CD4-positive, alpha-beta T cell (primary cell): ENCODE measurements around the gene PTPRT. TPM values are rescaled to one million over a fixed set of nuclear protein-coding genes. Genes with fewer than 3 reads are reported as not detected.

Experiments
- ATAC-seq: fragments of 200-7000 bp; cut with Tn5 transposase; one replicate; pipeline ENCODE4 v1.10.0; 2022; ENCODE audit warnings: mild to moderate bottlenecking; ENCODE audit not compliant: poor library complexity
- CTCF ChIA-PET: fragments of 350-600 bp; sonication (Branson Sonifier 250); formaldehyde crosslinking; loops from one replicate; lab custom pipeline; 2021; ENCODE audit warnings: antibody characterized with exemption, inconsistent platforms; lab: Charles Lee
- POLR2A ChIA-PET: fragments of 350-600 bp; sonication (Branson Sonifier 250); formaldehyde crosslinking; loops from one replicate; lab custom pipeline; 2021; ENCODE audit warnings: antibody characterized with exemption, inconsistent platforms; lab: Charles Lee
- DNase-seq, 14 experiments: peaks; one replicate each; pipeline ENCODE4 v3.0.0-alpha.2; 2013 to 2020; ENCODE audit warnings: mixed read lengths in 2 of 14
- H3K27ac ChIP-seq, 2 donors: one replicate each; pipeline versions ENCODE4 v1.5.1 to v1.7.0; 2013; ENCODE audit warnings: low read length in 2 of 2, low read depth in 1 of 2, mild to moderate bottlenecking in 1 of 2
- H3K27me3 ChIP-seq, 2 experiments: 1 replicate in 1 of 2; 2 replicates in 1 of 2; pipeline versions ENCODE4 v1.6.1 to v1.7.0; 2013; ENCODE audit warnings: low read length in 2 of 2, control low read depth in 1 of 2, mild to moderate bottlenecking in 1 of 2, moderate library complexity in 1 of 2; ENCODE audit not compliant: insufficient read depth in 2 of 2, control insufficient read depth in 1 of 2
- H3K36me3 ChIP-seq: one replicate; pipeline ENCODE4 v1.6.1; 2013; ENCODE audit warnings: low read length, control low read depth; ENCODE audit not compliant: insufficient read depth
- H3K4me1 ChIP-seq: one replicate; pipeline ENCODE4 v1.6.1; 2013; ENCODE audit warnings: low read length, control low read depth; ENCODE audit not compliant: insufficient read depth
- H3K4me3 ChIP-seq: one replicate; pipeline ENCODE4 v1.5.1; 2013; ENCODE audit warnings: mild to moderate bottlenecking, low read length, moderate library complexity
- H3K9me3 ChIP-seq, 2 experiments: 1 replicate in 1 of 2; 2 replicates in 1 of 2; pipeline versions ENCODE4 v1.6.1 to v1.7.0; 2013; ENCODE audit warnings: low read length in 2 of 2, mild to moderate bottlenecking in 2 of 2, control low read depth in 1 of 2, moderate library complexity in 1 of 2; ENCODE audit not compliant: control insufficient read depth in 1 of 2, insufficient read depth in 1 of 2
- H3K27ac Mint-ChIP-seq: one replicate; pipeline ENCODE4 v1.8.0; 2020; ENCODE audit warnings: mixed read lengths
- H3K27me3 Mint-ChIP-seq: one replicate; pipeline ENCODE4 v1.8.0; 2021; ENCODE audit warnings: mixed read lengths
- H3K36me3 Mint-ChIP-seq: one replicate; pipeline ENCODE4 v1.8.0; 2021; ENCODE audit warnings: low read depth, mixed read lengths
- H3K4me1 Mint-ChIP-seq: one replicate; pipeline ENCODE4 v1.8.0; 2021; ENCODE audit warnings: low read depth, mixed read lengths
- H3K4me3 Mint-ChIP-seq: one replicate; pipeline ENCODE4 v1.8.0; 2020; ENCODE audit warnings: mild to moderate bottlenecking, mixed read lengths
- H3K9me3 Mint-ChIP-seq: one replicate; pipeline ENCODE4 v1.8.0; 2020; ENCODE audit warnings: mixed read lengths
- intact Hi-C, 2 experiments: fragments of 100-400 bp; cut with DNase I in 1 of 2; cut with micrococcal nuclease in 1 of 2; formaldehyde crosslinking; loops; one replicate each; pipeline versions ENCODE4 v1.15.1 to v1.9.0; 2023 to 2025; cut with DNase I, micrococcal nuclease
- total RNA-seq, 174 experiments: library from RNA in 2 of 174; stranded (reverse) in 2 of 174; gene quantifications; one replicate each; pipeline ENCODE4 v1.2.3 and lab custom pipeline; 2021 to 2026
- TF ChIP-seq, protein P1 (sequence below): fragments of 200-600 bp; IDR thresholded peaks from one replicate; pipeline ENCODE4 v1.8.0; 2022; ENCODE audit warnings: antibody characterized with exemption, mild to moderate bottlenecking

Gene PTPRT
- total RNA-seq, 2 experiments from 2014 or later, result not detected

DNA sequence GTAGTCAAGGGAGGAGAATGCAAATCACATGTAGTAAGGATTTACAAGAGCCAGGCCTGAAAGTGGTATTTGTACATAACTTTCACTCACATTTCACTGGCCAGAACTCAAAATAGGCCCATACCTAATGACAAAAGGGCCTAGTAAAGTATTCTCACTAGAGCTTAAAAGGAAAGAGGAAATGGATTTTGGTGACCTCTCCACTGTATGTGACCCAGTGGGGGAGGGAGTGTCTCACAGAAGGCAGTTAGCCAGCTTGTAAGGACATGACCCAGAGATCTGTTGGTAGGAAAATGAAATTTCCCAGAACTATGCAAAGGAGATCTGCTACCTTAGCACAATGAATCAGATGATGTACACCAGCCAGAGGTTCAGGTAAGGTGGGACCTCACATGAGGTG, 124.4 kb downstream of the PTPRT start:
- H3K4me3 Mint-ChIP-seq, result no peak overlapping the region
- no peaks in the 10 kb centered on the region for H3K36me3 ChIP-seq
- H3K9me3 ChIP-seq, result peaks cover 5% of the 10 kb centered on the region in 2 experiments
- DNase-seq (no peak), ATAC-seq (no peak)
- POLR2A ChIA-PET, result interaction anchor here (0.6 kb wide), 1 partner anchor 40 kb away, joined by 3 read pairs; no protein-coding TSS in a partner anchor
- no peak overlapping the region for H3K27ac ChIP-seq
- CTCF ChIA-PET, result no interaction called here
- peaks cover 17% of the 10 kb centered on the region for H3K9me3 Mint-ChIP-seq
- H3K27me3 Mint-ChIP-seq, result no peaks in the 10 kb centered on the region
- H3K27ac Mint-ChIP-seq, result no peak overlapping the region
- TF ChIP-seq, protein P1, sequence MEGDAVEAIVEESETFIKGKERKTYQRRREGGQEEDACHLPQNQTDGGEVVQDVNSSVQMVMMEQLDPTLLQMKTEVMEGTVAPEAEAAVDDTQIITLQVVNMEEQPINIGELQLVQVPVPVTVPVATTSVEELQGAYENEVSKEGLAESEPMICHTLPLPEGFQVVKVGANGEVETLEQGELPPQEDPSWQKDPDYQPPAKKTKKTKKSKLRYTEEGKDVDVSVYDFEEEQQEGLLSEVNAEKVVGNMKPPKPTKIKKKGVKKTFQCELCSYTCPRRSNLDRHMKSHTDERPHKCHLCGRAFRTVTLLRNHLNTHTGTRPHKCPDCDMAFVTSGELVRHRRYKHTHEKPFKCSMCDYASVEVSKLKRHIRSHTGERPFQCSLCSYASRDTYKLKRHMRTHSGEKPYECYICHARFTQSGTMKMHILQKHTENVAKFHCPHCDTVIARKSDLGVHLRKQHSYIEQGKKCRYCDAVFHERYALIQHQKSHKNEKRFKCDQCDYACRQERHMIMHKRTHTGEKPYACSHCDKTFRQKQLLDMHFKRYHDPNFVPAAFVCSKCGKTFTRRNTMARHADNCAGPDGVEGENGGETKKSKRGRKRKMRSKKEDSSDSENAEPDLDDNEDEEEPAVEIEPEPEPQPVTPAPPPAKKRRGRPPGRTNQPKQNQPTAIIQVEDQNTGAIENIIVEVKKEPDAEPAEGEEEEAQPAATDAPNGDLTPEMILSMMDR, result no peak
- H3K4me1 ChIP-seq, result no peaks in the 10 kb centered on the region
- no peaks in the 10 kb centered on the region for H3K36me3 Mint-ChIP-seq
- no peaks in the 10 kb centered on the region for H3K27me3 ChIP-seq
- intact Hi-C loops, result no loop called here
- no peak overlapping the region for H3K4me3 ChIP-seq
- H3K4me1 Mint-ChIP-seq, result no peaks in the 10 kb centered on the region

DNA sequence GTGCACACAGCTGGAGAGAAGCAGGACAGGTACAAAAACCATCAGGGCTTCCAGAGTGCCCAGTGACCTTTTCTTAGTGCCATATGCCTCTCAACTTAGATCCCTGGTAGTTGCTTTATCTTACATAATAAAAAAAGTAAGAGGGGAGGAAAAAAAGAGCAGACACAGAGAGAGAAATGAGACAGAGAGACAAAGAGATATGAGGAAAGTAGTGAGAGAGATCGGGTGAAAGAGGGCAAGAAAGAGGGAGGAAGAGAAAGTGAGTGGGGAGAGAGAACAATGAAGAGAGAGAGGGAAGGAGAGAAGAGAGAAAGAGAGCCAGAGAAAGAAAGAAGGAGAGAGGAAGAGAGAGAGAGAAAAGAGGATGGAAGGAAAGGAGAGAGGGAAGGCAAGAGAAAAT, 131.6 kb downstream of the PTPRT start:
- no peaks in the 10 kb centered on the region for H3K4me1 ChIP-seq
- no peak overlapping the region for H3K4me3 ChIP-seq
- Mint-ChIP-seq H3K36me3 (no peaks in the 10 kb centered on the region), H3K4me3 (no peak overlapping the region), H3K27me3 (no peaks in the 10 kb centered on the region), H3K9me3 (peaks cover 3% of the 10 kb centered on the region), H3K4me1 (no peaks in the 10 kb centered on the region), H3K27ac (no peak overlapping the region)
- TF ChIP-seq, protein P1, result no peak
- ATAC-seq, result no peak
- ChIA-PET CTCF (no interaction called here), POLR2A (no interaction called here)
- H3K9me3 ChIP-seq, result peaks cover 0 to 5% of the 10 kb centered on the region in 2 experiments
- no peak for DNase-seq
- H3K36me3 ChIP-seq, result no peaks in the 10 kb centered on the region
- intact Hi-C loops, result no loop called here
- no peaks in the 10 kb centered on the region for H3K27me3 ChIP-seq
- no peak overlapping the region for H3K27ac ChIP-seq

DNA sequence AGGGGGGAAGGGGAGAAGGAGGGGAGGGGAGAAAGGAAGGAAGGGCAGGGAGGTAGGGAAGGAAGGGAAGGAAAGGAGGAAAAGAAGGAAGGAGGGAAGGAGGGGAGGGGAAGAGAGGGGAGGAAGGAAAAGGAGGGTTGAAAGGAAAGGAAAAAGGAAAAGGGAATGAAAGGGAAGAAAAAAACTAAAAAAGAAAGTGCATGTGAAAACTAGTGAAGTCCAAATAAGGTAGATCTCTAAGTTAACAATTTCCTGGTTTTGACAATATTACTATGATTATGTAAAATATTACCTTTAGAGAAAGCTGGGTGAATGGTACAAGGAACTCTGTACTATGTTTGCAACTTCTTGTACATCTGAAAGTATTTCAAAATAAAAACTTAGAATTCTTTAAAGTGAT, 132.4 kb downstream of the PTPRT start:
- H3K4me3 ChIP-seq, result no peak overlapping the region
- no peaks in the 10 kb centered on the region for H3K36me3 ChIP-seq
- ATAC-seq, result no peak
- Mint-ChIP-seq H3K36me3 (no peaks in the 10 kb centered on the region), H3K27ac (no peak overlapping the region), H3K9me3 (peaks cover under 1% of the 10 kb centered on the region), H3K27me3 (no peaks in the 10 kb centered on the region), H3K4me1 (no peaks in the 10 kb centered on the region), H3K4me3 (no peak overlapping the region)
- H3K27ac ChIP-seq, result no peak overlapping the region
- CTCF ChIA-PET, result no interaction called here
- H3K27me3 ChIP-seq, result no peaks in the 10 kb centered on the region
- TF ChIP-seq, protein P1, result no peak
- POLR2A ChIA-PET, result no interaction called here
- DNase-seq, result no peak
- H3K4me1 ChIP-seq, result no peaks in the 10 kb centered on the region
- H3K9me3 ChIP-seq, result peaks cover 0 to 5% of the 10 kb centered on the region in 2 experiments
- intact Hi-C loops, result no loop called here
